ENCODE results near the gene SETD3.

DNA sequence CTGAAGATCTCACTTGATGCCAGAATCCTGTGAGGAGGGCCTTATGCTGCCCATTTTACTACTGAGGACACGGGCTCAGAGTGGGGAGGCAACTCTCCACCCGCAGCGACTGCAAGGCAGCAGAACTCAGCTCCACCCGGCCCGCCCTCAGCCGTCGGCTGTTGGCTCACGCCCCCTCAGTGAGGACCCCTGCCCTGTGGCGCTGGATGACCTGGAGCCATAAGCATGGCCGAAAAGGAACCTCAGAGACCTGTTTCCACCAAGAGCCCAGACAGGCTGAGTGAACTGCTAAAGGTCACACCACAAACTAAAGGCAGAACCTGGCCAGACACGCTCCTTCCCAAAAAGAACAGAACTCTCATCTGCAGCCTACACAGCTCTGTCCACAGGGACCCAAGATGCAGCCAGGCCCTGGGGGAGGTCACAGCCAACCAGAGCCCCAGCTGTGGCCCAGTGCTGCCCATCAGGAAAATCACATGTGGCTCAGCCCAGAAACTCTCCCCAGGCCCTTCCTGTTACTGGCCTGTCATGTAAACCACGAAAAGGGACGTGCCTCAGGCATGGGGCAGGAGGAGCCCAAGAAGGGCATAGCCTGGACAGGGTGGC, 33.4 kb upstream of the SETD3 start:
- TF ChIP-seq TAF1 (IDR thresholded peaks at IDR 0.05; ENCODE audit: low read depth) (no peak), CEBPB (IDR thresholded peaks at IDR 0.05) (no peak), FOXM1 (IDR thresholded peaks at IDR 0.05; ENCODE audit: borderline replicate concordance, low read depth) (no peak), YY1 (IDR thresholded peaks at IDR 0.05; ENCODE audit: low read depth) (no peak), CREB1 (IDR thresholded peaks at IDR 0.05; ENCODE audit: low read depth) (no peak), EP300 (IDR thresholded peaks at IDR 0.05; ENCODE audit: borderline replicate concordance) (no peak), TCF12 (IDR thresholded peaks at IDR 0.05; ENCODE audit: low read depth) (no peak), ZBTB7A (IDR thresholded peaks at IDR 0.05; ENCODE audit: low read depth) (no peak), TEAD4 (IDR thresholded peaks at IDR 0.05) (no peak)
- TF ChIP-seq, protein P1, sequence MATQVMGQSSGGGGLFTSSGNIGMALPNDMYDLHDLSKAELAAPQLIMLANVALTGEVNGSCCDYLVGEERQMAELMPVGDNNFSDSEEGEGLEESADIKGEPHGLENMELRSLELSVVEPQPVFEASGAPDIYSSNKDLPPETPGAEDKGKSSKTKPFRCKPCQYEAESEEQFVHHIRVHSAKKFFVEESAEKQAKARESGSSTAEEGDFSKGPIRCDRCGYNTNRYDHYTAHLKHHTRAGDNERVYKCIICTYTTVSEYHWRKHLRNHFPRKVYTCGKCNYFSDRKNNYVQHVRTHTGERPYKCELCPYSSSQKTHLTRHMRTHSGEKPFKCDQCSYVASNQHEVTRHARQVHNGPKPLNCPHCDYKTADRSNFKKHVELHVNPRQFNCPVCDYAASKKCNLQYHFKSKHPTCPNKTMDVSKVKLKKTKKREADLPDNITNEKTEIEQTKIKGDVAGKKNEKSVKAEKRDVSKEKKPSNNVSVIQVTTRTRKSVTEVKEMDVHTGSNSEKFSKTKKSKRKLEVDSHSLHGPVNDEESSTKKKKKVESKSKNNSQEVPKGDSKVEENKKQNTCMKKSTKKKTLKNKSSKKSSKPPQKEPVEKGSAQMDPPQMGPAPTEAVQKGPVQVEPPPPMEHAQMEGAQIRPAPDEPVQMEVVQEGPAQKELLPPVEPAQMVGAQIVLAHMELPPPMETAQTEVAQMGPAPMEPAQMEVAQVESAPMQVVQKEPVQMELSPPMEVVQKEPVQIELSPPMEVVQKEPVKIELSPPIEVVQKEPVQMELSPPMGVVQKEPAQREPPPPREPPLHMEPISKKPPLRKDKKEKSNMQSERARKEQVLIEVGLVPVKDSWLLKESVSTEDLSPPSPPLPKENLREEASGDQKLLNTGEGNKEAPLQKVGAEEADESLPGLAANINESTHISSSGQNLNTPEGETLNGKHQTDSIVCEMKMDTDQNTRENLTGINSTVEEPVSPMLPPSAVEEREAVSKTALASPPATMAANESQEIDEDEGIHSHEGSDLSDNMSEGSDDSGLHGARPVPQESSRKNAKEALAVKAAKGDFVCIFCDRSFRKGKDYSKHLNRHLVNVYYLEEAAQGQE (IDR thresholded peaks at IDR 0.05; ENCODE audit: low read depth): no peak
- TF ChIP-seq, protein P2, sequence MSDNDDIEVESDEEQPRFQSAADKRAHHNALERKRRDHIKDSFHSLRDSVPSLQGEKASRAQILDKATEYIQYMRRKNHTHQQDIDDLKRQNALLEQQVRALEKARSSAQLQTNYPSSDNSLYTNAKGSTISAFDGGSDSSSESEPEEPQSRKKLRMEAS (IDR thresholded peaks at IDR 0.05): no peak
- TF ChIP-seq, protein P3, sequence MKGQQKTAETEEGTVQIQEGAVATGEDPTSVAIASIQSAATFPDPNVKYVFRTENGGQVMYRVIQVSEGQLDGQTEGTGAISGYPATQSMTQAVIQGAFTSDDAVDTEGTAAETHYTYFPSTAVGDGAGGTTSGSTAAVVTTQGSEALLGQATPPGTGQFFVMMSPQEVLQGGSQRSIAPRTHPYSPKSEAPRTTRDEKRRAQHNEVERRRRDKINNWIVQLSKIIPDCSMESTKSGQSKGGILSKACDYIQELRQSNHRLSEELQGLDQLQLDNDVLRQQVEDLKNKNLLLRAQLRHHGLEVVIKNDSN (IDR thresholded peaks at IDR 0.05): no peak

Data from Ishikawa (cell line).